ENCODE data around the gene RPS5. TPM values are rescaled to one million over a fixed set of nuclear protein-coding genes. Genes with fewer than 3 reads are reported as not detected.

The RPS5 gene
- total RNA-seq, 2 experiments from 2014 or later: 918 to 1,077 TPM

DNA sequence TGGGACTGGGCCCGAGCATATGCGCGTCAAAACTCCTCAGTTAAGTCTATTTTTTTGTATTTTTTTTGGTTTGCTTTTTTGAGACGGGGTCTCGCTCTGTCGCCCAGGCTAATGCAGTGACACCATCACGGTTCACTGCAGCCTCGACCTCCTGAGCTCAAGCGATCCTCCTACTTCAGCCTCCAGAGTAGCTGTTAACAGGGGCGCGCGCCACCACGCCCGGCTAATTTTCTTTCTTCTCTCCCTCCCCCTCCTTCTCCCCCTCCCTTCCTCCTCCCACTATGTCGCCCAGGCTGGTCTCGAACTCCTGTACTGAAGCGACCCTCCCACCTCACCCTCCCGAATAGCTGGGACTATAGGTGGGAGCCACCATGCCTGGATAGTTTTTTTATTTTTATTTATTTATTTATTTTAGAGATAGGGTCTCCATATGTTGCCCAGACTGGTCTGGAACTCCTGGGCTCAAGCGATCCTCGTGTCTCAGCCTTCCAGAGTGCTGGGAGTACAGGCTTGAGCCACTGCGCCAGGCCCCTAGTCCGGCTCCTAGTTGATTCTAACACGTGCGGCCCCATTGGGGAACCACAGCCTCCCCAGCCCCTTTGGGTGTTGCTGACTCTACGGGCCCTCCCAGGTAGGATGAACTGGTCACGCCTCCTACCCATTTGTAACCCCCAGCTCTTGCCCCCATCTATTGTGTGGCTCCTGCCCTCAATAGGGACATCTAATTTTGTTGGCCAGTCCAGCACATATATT is 5.4 kb upstream of the RPS5 start:
- Mint-ChIP-seq H3K27me3 (no peaks in the 10 kb centered on the region), H3K4me3 (peak overlapping the region; percentile 83), H3K36me3 (ENCODE audit: low read depth) (no peaks in the 10 kb centered on the region), H3K9me3 (no peaks in the 10 kb centered on the region), H3K4me1 (peaks cover 36% of the 10 kb centered on the region), H3K27ac (peak overlapping the region; percentile 95)
- ChIA-PET CTCF (interaction anchor here (1.5 kb wide), 1 partner anchor 138 kb away, joined by 5 read pairs; the partner anchor contains the start of gene ZBTB45), POLR2A (no interaction called here)
- DNase-seq: no peak

DNA sequence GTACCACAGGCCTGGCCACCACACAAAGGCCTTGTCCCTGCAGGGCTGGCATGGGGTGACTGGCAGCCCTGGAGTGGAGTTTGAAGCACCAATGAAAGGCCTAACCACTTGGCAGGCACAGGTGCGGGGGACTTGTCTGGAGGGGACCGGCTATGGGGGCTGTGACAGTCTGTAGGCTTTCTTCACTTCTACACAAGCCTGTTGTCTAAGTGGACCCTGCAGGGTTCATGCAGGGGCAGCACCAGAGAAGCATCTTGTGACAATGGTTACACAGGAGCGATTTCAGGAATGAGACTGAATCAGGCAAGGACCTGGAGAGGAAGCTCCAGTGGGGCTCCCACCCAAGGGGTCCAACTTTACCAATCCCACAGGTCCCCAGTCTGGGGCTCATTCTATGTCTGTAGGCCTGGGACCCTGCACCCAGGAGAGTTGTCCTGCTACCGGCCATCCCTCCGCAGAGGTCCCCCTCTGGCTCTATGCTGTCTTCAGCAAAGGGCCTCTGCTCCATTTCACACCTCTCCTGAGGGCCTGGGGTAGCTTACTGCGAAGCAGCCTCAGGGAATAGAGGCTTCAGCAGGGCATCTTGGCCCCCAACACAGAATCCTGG is 4.0 kb upstream of the RPS5 start:
- ChIA-PET CTCF (no interaction called here), POLR2A (no interaction called here)
- peaks cover 46% of the 10 kb centered on the region for H3K4me1 Mint-ChIP-seq
- H3K4me3 Mint-ChIP-seq: peak overlapping the region; percentile 83
- H3K27ac Mint-ChIP-seq: peak overlapping the region; percentile 57
- no peak for DNase-seq
- H3K27me3 Mint-ChIP-seq: no peaks in the 10 kb centered on the region
- H3K36me3 Mint-ChIP-seq (ENCODE audit: low read depth): peaks cover 9% of the 10 kb centered on the region
- H3K9me3 Mint-ChIP-seq: no peaks in the 10 kb centered on the region

GRCh38 chr19:58385313-58385890 is 1.7 kb upstream of the RPS5 start:
- ChIA-PET POLR2A (interaction anchor here (0.5 kb wide), 1 partner anchor 37 kb away, joined by 3 read pairs; no protein-coding TSS in a partner anchor), CTCF (no interaction called here)
- peak overlapping the region; percentile 99 for H3K27ac Mint-ChIP-seq
- peaks cover 47% of the 10 kb centered on the region for H3K4me1 Mint-ChIP-seq
- peak overlapping the region; percentile 97 for H3K4me3 Mint-ChIP-seq
- peaks cover 21% of the 10 kb centered on the region for H3K36me3 Mint-ChIP-seq (ENCODE audit: low read depth)
- no peaks in the 10 kb centered on the region for H3K27me3 Mint-ChIP-seq
- DNase-seq: no peak
- H3K9me3 Mint-ChIP-seq: no peaks in the 10 kb centered on the region

DNA sequence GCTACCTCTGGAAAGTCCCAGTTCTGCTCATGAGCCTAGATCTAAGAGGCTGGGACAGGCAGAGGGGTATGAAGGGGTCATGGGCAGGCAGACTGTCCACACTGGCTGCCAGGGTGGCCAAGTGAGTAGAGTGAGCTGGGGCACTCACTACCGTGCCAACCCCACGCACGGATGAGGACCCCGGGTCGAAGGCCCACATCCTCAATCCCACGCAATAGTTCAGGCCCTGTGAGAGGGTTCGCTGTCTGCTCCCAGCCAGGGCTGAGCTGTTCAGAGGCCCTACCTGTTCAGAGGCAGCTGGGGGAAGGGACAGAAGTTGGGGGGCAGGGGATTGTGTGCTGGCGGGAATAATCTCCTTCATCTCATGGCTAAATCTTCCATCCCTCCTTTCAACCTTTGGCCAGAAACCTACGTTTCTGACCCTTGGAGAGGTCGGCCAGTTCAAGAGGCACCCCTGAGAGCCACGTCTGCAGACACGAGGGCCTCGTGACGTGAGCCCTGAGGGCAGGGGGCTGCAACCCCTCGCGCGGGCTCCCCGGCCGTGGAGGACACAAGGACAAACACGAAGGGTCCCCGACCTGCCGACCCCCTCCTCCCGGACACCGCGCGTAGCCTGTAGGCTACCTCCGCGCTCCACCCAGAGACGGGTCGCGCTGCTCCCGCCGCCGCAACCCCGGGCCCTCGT is 1.0 kb upstream of the RPS5 start:
- POLR2A ChIA-PET: no interaction called here
- H3K27me3 Mint-ChIP-seq: no peaks in the 10 kb centered on the region
- peaks cover 53% of the 10 kb centered on the region for H3K4me1 Mint-ChIP-seq
- DNase-seq: no peak
- H3K9me3 Mint-ChIP-seq: no peaks in the 10 kb centered on the region
- H3K27ac Mint-ChIP-seq: peak overlapping the region; percentile 99
- H3K4me3 Mint-ChIP-seq: peak overlapping the region; percentile 97
- CTCF ChIA-PET: no interaction called here
- H3K36me3 Mint-ChIP-seq (ENCODE audit: low read depth): peaks cover 26% of the 10 kb centered on the region

GRCh38 chr19:58387338-58388174 is 487 bp downstream of the RPS5 start:
- ChIA-PET POLR2A (no interaction called here), CTCF (interaction anchor here (0.6 to 1.5 kb wide), 2 partner anchors 25 to 97 kb away, joined by 3 read pairs; partner anchors contain the start of gene ZNF497)
- DNase-seq: no peak
- Mint-ChIP-seq H3K27ac (peak overlapping the region; percentile 99), H3K4me1 (peaks cover 54% of the 10 kb centered on the region), H3K36me3 (ENCODE audit: low read depth) (peaks cover 31% of the 10 kb centered on the region), H3K4me3 (peak overlapping the region; percentile 97), H3K27me3 (no peaks in the 10 kb centered on the region), H3K9me3 (no peaks in the 10 kb centered on the region)

DNA sequence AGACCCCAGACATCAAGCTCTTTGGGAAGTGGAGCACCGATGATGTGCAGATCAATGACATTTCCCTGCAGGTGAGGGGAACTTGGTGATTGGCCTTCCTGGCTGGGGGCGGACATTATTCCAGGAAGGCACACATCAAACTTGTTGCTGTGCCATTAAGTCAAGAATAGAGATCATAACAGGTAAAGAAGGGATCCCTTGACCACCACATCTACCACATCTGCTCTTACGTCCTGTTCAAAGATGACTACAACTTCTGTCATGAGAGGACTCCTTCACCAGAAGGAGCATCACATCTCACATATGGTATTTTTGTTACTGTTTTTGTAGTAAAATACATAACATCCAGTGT is 1.1 kb downstream of the RPS5 start:
- ChIA-PET POLR2A (no interaction called here), CTCF (interaction anchor here (0.6 to 1.5 kb wide), 2 partner anchors 25 to 96 kb away, joined by 3 read pairs; partner anchors contain the start of gene ZNF497)
- peak overlapping the region; percentile 97 for H3K4me3 Mint-ChIP-seq
- no peaks in the 10 kb centered on the region for H3K9me3 Mint-ChIP-seq
- H3K36me3 Mint-ChIP-seq (ENCODE audit: low read depth): peaks cover 35% of the 10 kb centered on the region
- H3K27ac Mint-ChIP-seq: peak overlapping the region; percentile 99
- H3K4me1 Mint-ChIP-seq: peaks cover 56% of the 10 kb centered on the region
- H3K27me3 Mint-ChIP-seq: no peaks in the 10 kb centered on the region
- DNase-seq: no peak

DNA sequence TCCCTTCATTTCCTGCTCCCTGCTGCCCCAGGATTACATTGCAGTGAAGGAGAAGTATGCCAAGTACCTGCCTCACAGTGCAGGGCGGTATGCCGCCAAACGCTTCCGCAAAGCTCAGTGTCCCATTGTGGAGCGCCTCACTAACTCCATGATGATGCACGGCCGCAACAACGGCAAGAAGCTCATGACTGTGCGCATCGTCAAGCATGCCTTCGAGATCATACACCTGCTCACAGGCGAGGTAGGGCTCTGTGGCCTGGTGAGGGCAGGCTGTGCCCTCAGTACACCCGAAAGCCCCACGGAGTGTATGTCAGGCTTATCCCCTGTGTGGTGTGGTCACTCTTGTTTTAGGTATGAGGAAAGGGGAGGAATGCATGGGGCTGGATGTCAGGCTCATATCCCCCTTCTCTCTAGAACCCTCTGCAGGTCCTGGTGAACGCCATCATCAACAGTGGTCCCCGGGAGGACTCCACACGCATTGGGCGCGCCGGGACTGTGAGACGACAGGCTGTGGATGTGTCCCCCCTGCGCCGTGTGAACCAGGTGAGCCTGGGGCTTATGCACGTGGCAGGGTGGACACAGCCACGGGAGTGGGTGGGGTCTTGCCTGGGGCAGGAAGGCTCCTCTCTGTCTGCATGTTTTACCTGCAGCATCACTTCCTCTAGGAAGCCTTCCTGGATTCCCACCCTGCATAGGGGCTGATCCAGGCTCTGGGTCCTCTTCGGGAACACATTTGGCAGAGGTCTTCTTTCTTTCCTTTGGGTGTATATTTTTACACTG is 6.1 kb downstream of the RPS5 start:
- peaks cover 44% of the 10 kb centered on the region for H3K36me3 Mint-ChIP-seq (ENCODE audit: low read depth)
- POLR2A ChIA-PET: no interaction called here
- peaks cover 42% of the 10 kb centered on the region for H3K4me1 Mint-ChIP-seq

DNA sequence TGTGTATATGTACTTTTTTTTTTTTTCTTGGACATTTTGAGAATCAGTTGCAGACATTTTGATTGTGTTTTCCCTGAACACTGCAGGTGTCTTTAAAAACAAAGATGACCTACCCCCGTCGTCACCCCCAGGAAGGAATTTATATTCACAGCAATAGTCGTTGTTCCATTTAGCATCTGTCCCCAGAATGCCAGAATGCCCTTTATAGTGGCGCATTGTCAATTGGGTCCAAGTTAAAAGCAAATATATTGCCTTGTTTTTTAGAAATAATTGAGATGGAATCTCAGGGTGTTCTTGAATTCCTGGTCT is 6.6 kb downstream of the RPS5 start:
- peaks cover 40% of the 10 kb centered on the region for H3K36me3 Mint-ChIP-seq (ENCODE audit: low read depth)
- CTCF ChIA-PET: no interaction called here
- no peaks in the 10 kb centered on the region for H3K27me3 Mint-ChIP-seq

More for the DNA sequence above, 6.1 kb downstream of the RPS5 start:
- Mint-ChIP-seq H3K4me3 (no peak overlapping the region), H3K27me3 (no peaks in the 10 kb centered on the region), H3K27ac (no peak overlapping the region), H3K9me3 (no peaks in the 10 kb centered on the region)
- CTCF ChIA-PET: interaction anchor here (0.6 to 0.8 kb wide), 2 partner anchors 118 to 545 kb away, joined by 3 read pairs; no protein-coding TSS in a partner anchor
- DNase-seq: no peak

GRCh38 chr19:58394821-58395219 is 7.8 kb downstream of the RPS5 start:
- H3K36me3 Mint-ChIP-seq (ENCODE audit: low read depth): peaks cover 33% of the 10 kb centered on the region
- H3K4me3 Mint-ChIP-seq: no peak overlapping the region
- H3K9me3 Mint-ChIP-seq: no peaks in the 10 kb centered on the region
- DNase-seq: no peak
- H3K4me1 Mint-ChIP-seq: peaks cover 29% of the 10 kb centered on the region
- H3K27me3 Mint-ChIP-seq: no peaks in the 10 kb centered on the region
- CTCF ChIA-PET: interaction anchor here (0.6 to 1.1 kb wide), 2 partner anchors 14 to 90 kb away, joined by 3 to 6 read pairs; partner anchors contain the start of gene ZNF584
- H3K27ac Mint-ChIP-seq: no peak overlapping the region
- POLR2A ChIA-PET: no interaction called here

More for the DNA sequence above, 6.6 kb downstream of the RPS5 start:
- H3K27ac Mint-ChIP-seq: no peak overlapping the region
- H3K4me3 Mint-ChIP-seq: no peak overlapping the region
- no peak for DNase-seq
- H3K4me1 Mint-ChIP-seq: peaks cover 36% of the 10 kb centered on the region
- POLR2A ChIA-PET: no interaction called here
- H3K9me3 Mint-ChIP-seq: no peaks in the 10 kb centered on the region

- ChIA-PET POLR2A (no interaction called here), CTCF (no interaction called here)
- H3K27ac Mint-ChIP-seq: peak within 1 kb of the TSS; percentile 41
Observed at GRCh38 chr19:58395220-58395978, 8.3 kb downstream of the RPS5 start, which contains the start of gene RNF225. RNF225 (plus strand) TSS chr19:58395656; CDS start chr19:58396090, 434 bp downstream.

GRCh38 chr19:58395979-58396627 is 9.0 kb downstream of the RPS5 start:
- POLR2A ChIA-PET: no interaction called here
- DNase-seq: no peak
- H3K36me3 Mint-ChIP-seq (ENCODE audit: low read depth): peaks cover 27% of the 10 kb centered on the region
- no peak overlapping the region for H3K4me3 Mint-ChIP-seq
- H3K27me3 Mint-ChIP-seq: no peaks in the 10 kb centered on the region
- CTCF ChIA-PET: no interaction called here
- H3K9me3 Mint-ChIP-seq: no peaks in the 10 kb centered on the region
- no peak overlapping the region for H3K27ac Mint-ChIP-seq
- peaks cover 32% of the 10 kb centered on the region for H3K4me1 Mint-ChIP-seq

More at GRCh38 chr19:58395220-58395978, 8.3 kb downstream of the RPS5 start, which contains the start of gene RNF225:
- Mint-ChIP-seq H3K4me1 (peaks cover 31% of the 10 kb centered on the region), H3K36me3 (ENCODE audit: low read depth) (peaks cover 33% of the 10 kb centered on the region), H3K9me3 (no peaks in the 10 kb centered on the region), H3K4me3 (no peak within 1 kb of the TSS), H3K27me3 (no peaks in the 10 kb centered on the region)
- no peak for DNase-seq

All from activated CD4-positive, alpha-beta T cell treated with anti-CD3 and anti-CD28 coated beads, Interleukin-2, amount 10 ng/mL, durations not matched to agents 7 days and 5 days (primary cell).